ENCODE results near the gene WDR37. TPM values are rescaled to one million over a fixed set of nuclear protein-coding genes. Genes with fewer than 3 reads are reported as not detected.
A peak's percentile ranks its signal among the peaks of the same experiment; 100 is the strongest.

WDR37 gene
- total and polyA plus RNA-seq, 2 donors (not counting 1 experiment from before 2014, with no cell fraction given) = 17.3 to 33.2 TPM

DNA sequence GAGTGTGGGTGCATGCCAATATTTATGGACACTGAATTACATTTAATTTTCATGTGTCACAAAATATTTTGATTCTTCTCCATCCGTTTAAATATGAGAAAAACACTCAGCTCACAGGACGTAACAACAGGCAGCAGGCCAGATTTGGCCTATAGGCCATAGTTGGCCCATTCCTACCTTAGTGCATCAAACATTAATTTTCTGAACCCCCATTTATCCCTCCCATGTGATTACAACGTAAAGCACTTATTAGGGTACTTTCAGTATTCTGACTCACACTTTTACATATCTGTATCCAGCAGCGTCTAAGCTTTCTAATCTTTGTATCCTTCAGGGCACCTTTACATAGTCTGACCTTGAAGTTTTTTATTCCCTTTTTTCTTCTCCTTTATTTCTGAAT is 11.2 kb upstream of the WDR37 start:
- Histone ChIP-seq H3K27me3 (replicated peaks in 1 of 4; ENCODE audit: control extremely low read depth in 1 of 4, control insufficient read depth in 3 of 4, insufficient read depth in 4 of 4, low read length in 3 of 4) (no peaks in the 10 kb centered on the region), H3K36me3 (replicated peaks in 1 of 2; ENCODE audit: control extremely low read depth in 1 of 2, control insufficient read depth in 1 of 2, extremely low read depth in 1 of 2, insufficient read depth in 2 of 2, low read length in 1 of 2) (peaks cover 3 to 22% of the 10 kb centered on the region in 2 experiments), H3K27ac (ENCODE audit: low read length in 2 of 2) (peak overlapping the region; percentile 65 to 86), H3K79me2 (ENCODE audit: control insufficient read depth, insufficient read depth, low read length) (peaks cover 34% of the 10 kb centered on the region), H3K4me1 (ENCODE audit: control insufficient read depth in 2 of 2, insufficient read depth in 2 of 2, low read length in 2 of 2) (peaks cover 42 to 47% of the 10 kb centered on the region in 2 donors), H2AFZ (ENCODE audit: insufficient read depth, low read depth, low read length, poor library complexity, severe bottlenecking) (no peak overlapping the region), H3K4me3 (ENCODE audit: control extremely low read depth in 1 of 5, extremely low read depth in 1 of 5, insufficient read depth in 1 of 5, low read depth in 2 of 5, low read length in 4 of 5) (no peak overlapping the region), H3K9ac (ENCODE audit: low read length) (peak overlapping the region; percentile 59), H4K20me1 (ENCODE audit: control insufficient read depth, insufficient read depth, low read length, poor library complexity, severe bottlenecking) (peaks cover 17% of the 10 kb centered on the region), H3K9me3 (ENCODE audit: control extremely low read depth in 1 of 3, control insufficient read depth in 2 of 3, insufficient read depth in 1 of 3, low read length in 2 of 3) (no peaks in the 10 kb centered on the region), H3K4me2 (replicated peaks; ENCODE audit: low read depth, low read length, poor library complexity, severe bottlenecking) (peak overlapping the region; percentile 69)
- DNase-seq = no peak
- ChIA-PET POLR2A (interaction anchor here (1.5 kb wide), 1 partner anchor 57 kb away, joined by 4 read pairs; the partner anchor contains the start of gene GTPBP4), CTCF (interaction anchor here (1.0 kb wide), 1 partner anchor 108 kb away, joined by 3 read pairs; no protein-coding TSS in a partner anchor)
- no peak for TF ChIP-seq CTCF (IDR thresholded peaks at IDR 0.05)
- TF ChIP-seq EZH2 (IDR thresholded peaks at IDR 0.05; ENCODE audit: borderline replicate concordance, insufficient read depth, low read depth, low read length, poor library complexity, severe bottlenecking) = no peak
- intact Hi-C loops (cut with micrococcal nuclease) = loop anchor here (5.0 to 10.0 kb wide), 3 partner anchors 193 to 918 kb away; no protein-coding TSS in a partner anchor
- Mint-ChIP-seq H3K4me1 (peaks cover 55% of the 10 kb centered on the region), H3K27me3 (no peaks in the 10 kb centered on the region), H3K9me3 (ENCODE audit: insufficient read depth) (peaks cover 2% of the 10 kb centered on the region), H3K27ac (peak overlapping the region; percentile 95), H3K4me3 (peak overlapping the region; percentile 83)
- WGBS (ENCODE audit: insufficient coverage) = 66% methylated on average over 2 of the region's 4 CpGs
- ATAC-seq (ENCODE audit: low read depth) = no peak

GRCh38 chr10:1045415-1045814 is 10.8 kb upstream of the WDR37 start:
- H3K4me3 ChIP-seq (ENCODE audit: control extremely low read depth in 1 of 5, extremely low read depth in 1 of 5, insufficient read depth in 1 of 5, low read depth in 2 of 5, low read length in 4 of 5) = no peak overlapping the region

More at GRCh38 chr10:1045415-1045814, 10.8 kb upstream of the WDR37 start:
- 76% methylated on average over 4 of the region's 6 CpGs for WGBS (ENCODE audit: insufficient coverage)
- intact Hi-C loops (cut with micrococcal nuclease) = loop anchor here (5.0 to 10.0 kb wide), 2 partner anchors 731 to 918 kb away; no protein-coding TSS in a partner anchor
- CTCF ChIA-PET = interaction anchor here (1.0 kb wide), 1 partner anchor 108 kb away, joined by 3 read pairs; no protein-coding TSS in a partner anchor
- Histone ChIP-seq H3K4me2 (replicated peaks; ENCODE audit: low read depth, low read length, poor library complexity, severe bottlenecking) (peak overlapping the region; percentile 69), H3K79me2 (ENCODE audit: control insufficient read depth, insufficient read depth, low read length) (peaks cover 34% of the 10 kb centered on the region), H3K36me3 (replicated peaks in 1 of 2; ENCODE audit: control extremely low read depth in 1 of 2, control insufficient read depth in 1 of 2, extremely low read depth in 1 of 2, insufficient read depth in 2 of 2, low read length in 1 of 2) (peaks cover 3 to 17% of the 10 kb centered on the region in 2 experiments), H3K27me3 (replicated peaks in 1 of 4; ENCODE audit: control extremely low read depth in 1 of 4, control insufficient read depth in 3 of 4, insufficient read depth in 4 of 4, low read length in 3 of 4) (no peaks in the 10 kb centered on the region), H3K9me3 (ENCODE audit: control extremely low read depth in 1 of 3, control insufficient read depth in 2 of 3, insufficient read depth in 1 of 3, low read length in 2 of 3) (no peaks in the 10 kb centered on the region), H3K27ac (ENCODE audit: low read length in 2 of 2) (peak overlapping the region in 1 of 2 donors; percentile 65), H4K20me1 (ENCODE audit: control insufficient read depth, insufficient read depth, low read length, poor library complexity, severe bottlenecking) (peaks cover 17% of the 10 kb centered on the region), H3K4me1 (ENCODE audit: control insufficient read depth in 2 of 2, insufficient read depth in 2 of 2, low read length in 2 of 2) (peaks cover 46 to 52% of the 10 kb centered on the region in 2 donors), H3K9ac (ENCODE audit: low read length) (no peak overlapping the region), H2AFZ (ENCODE audit: insufficient read depth, low read depth, low read length, poor library complexity, severe bottlenecking) (no peak overlapping the region)
- DNase-seq (no peak), ATAC-seq (ENCODE audit: low read depth) (no peak)
- no peak for TF ChIP-seq CTCF (IDR thresholded peaks at IDR 0.05)
- no peak for TF ChIP-seq EZH2 (IDR thresholded peaks at IDR 0.05; ENCODE audit: borderline replicate concordance, insufficient read depth, low read depth, low read length, poor library complexity, severe bottlenecking)
- POLR2A ChIA-PET = interaction anchor here (1.5 kb wide), 1 partner anchor 58 kb away, joined by 4 read pairs; the partner anchor contains the start of gene GTPBP4
- peaks cover 2% of the 10 kb centered on the region for H3K9me3 Mint-ChIP-seq (ENCODE audit: insufficient read depth)
- H3K27me3 Mint-ChIP-seq = no peaks in the 10 kb centered on the region
- peaks cover 55% of the 10 kb centered on the region for H3K4me1 Mint-ChIP-seq
- H3K4me3 Mint-ChIP-seq = peak overlapping the region; percentile 83
- H3K27ac Mint-ChIP-seq = peak overlapping the region; percentile 95

Measured in B cell (primary cell).